Prostate gland (tissue), 2 donors: ENCODE measurements around the gene SEMA3E. TPM values are rescaled to one million over a fixed set of nuclear protein-coding genes. Genes with fewer than 3 reads are reported as not detected.

Experiments
- DNase-seq: peaks from one replicate; pipeline ENCODE4 v3.0.0-alpha.2; 2019; ENCODE audit warnings: low spot score
- H3K27ac ChIP-seq, 2 donors: fragments of 200-600 bp; sonication (generic); 2 replicates each; pipeline ENCODE4 v1.5.1; 2017 to 2019
- H3K27me3 ChIP-seq: fragments of 200-600 bp; sonication (generic); replicated peaks from 2 replicates; pipeline ENCODE4 v1.5.1; 2019; ENCODE audit not compliant: insufficient read depth
- H3K36me3 ChIP-seq, 2 donors: fragments of 200-600 bp; sonication (generic); 1 replicate in 1 of 2; 2 replicates in 1 of 2; pipeline versions ENCODE4 v1.5.1 to v1.8.1; 2017 to 2019
- H3K4me1 ChIP-seq: fragments of 200-600 bp; sonication (generic); replicated peaks from 2 replicates; pipeline ENCODE4 v1.5.1; 2019
- H3K4me3 ChIP-seq, 2 donors: fragments of 200-600 bp; sonication (generic); 2 replicates each; pipeline ENCODE4 v1.5.1; 2017 to 2019
- H3K9me3 ChIP-seq: fragments of 200-600 bp; sonication (generic); 2 replicates; pipeline ENCODE4 v1.5.1; 2017
- POLR2A ChIP-seq: fragments of 450-650 bp; IDR thresholded peaks from one replicate; pipeline ENCODE4 v1.6.1; 2016; ENCODE audit warnings: antibody characterized with exemption, mild to moderate bottlenecking
- POLR2AphosphoS5 ChIP-seq: sonication (generic); formaldehyde crosslinking; IDR thresholded peaks from one replicate; pipeline ENCODE4 v1.6.1; 2017; ENCODE audit warnings: antibody characterized with exemption
- WGBS: methylation state at CpG from one replicate; pipeline ENCODE4 v1.1.5; 2018; 5-methylcytosine and 5-hydroxymethylcytosine counted together
- intact Hi-C: fragments of 100-400 bp; cut with DNase I; formaldehyde crosslinking; loops from one replicate; pipeline ENCODE4 v1.14.2; 2022
- total RNA-seq, 2 donors: library from RNA; depleted of rRNA; stranded (reverse); fragments of >200 nt; gene quantifications; one replicate each; pipeline ENCODE4 v1.1.0, GENCODE V29; 2016
- TF ChIP-seq, protein P1 (sequence below), 4 experiments: fragments of 200-600 bp in 2 of 4; fragments of 450-650 bp in 2 of 4; sonication (generic) in 2 of 4; IDR thresholded peaks; 1 replicate in 3 of 4; 2 replicates in 1 of 4; pipeline ENCODE4 v1.5.1; 2016 to 2019; ENCODE audit warnings: antibody characterized with exemption in 4 of 4, mild to moderate bottlenecking in 2 of 4, moderate library complexity in 2 of 4

SEMA3E gene
- total RNA-seq, 2 donors from 2014 or later, result 2.6 to 4.8 TPM

DNA sequence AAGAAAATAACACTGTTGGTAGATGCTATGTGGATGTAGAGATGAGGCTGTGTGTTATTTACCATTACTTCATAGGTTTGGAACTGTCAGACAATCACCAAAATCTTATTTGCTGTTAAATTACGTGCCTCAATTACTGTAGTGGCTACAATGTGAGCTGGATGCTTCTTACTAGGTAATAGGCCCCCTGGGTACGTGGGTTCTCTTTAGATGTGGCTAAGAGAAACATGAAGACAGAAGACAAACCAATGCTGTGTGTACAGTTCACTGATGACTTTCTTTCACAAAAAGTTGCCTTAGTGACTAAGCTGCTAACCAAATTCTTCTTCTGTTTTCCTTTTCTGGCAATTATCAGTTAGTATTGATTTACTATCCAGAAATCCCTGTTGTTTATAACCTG, 144.6 kb downstream of the SEMA3E start:
- Histone ChIP-seq H3K27me3 (no peaks in the 10 kb centered on the region), H3K4me1 (no peaks in the 10 kb centered on the region), H3K4me3 (no peak overlapping the region), H3K9me3 (no peaks in the 10 kb centered on the region), H3K27ac (no peak overlapping the region), H3K36me3 (no peaks in the 10 kb centered on the region)
- TF ChIP-seq, protein P1, sequence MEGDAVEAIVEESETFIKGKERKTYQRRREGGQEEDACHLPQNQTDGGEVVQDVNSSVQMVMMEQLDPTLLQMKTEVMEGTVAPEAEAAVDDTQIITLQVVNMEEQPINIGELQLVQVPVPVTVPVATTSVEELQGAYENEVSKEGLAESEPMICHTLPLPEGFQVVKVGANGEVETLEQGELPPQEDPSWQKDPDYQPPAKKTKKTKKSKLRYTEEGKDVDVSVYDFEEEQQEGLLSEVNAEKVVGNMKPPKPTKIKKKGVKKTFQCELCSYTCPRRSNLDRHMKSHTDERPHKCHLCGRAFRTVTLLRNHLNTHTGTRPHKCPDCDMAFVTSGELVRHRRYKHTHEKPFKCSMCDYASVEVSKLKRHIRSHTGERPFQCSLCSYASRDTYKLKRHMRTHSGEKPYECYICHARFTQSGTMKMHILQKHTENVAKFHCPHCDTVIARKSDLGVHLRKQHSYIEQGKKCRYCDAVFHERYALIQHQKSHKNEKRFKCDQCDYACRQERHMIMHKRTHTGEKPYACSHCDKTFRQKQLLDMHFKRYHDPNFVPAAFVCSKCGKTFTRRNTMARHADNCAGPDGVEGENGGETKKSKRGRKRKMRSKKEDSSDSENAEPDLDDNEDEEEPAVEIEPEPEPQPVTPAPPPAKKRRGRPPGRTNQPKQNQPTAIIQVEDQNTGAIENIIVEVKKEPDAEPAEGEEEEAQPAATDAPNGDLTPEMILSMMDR (IDR thresholded peaks at IDR 0.05), result no peak
- TF ChIP-seq POLR2AphosphoS5 (no peak), POLR2A (no peak)
- intact Hi-C loops, result no loop called here
- 78% methylated on average over 2 of the region's 2 CpGs for WGBS
- DNase-seq, result no peak

DNA sequence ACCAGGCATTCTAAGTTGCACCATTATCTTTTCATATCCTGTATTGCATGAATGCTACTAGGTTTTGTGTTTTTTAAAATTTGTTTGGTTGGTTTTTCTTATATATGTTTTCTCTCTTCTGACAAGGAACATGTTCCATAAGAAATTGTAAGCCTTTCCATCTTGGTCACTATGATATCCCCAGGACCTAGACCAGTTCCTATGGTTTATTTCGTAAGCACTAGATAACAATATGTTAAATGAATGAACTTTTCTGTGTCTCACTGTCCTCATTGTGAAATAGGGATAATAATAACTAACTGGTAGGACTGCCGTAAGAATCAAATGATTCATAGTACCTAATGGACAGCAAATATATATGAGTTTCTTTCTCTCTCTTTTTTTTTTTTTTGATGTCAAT, 146.3 kb downstream of the SEMA3E start:
- no peak for DNase-seq
- WGBS, result 97% methylated on average over 2 of the region's 2 CpGs
- TF ChIP-seq POLR2A (no peak), POLR2AphosphoS5 (no peak)
- TF ChIP-seq, protein P1 (IDR thresholded peaks at IDR 0.05), result no peak
- no peaks in the 10 kb centered on the region for H3K36me3 ChIP-seq
- intact Hi-C loops, result no loop called here
- H3K4me3 ChIP-seq, result no peak overlapping the region
- H3K4me1 ChIP-seq, result no peaks in the 10 kb centered on the region
- no peaks in the 10 kb centered on the region for H3K9me3 ChIP-seq
- H3K27ac ChIP-seq, result no peak overlapping the region
- no peaks in the 10 kb centered on the region for H3K27me3 ChIP-seq

DNA sequence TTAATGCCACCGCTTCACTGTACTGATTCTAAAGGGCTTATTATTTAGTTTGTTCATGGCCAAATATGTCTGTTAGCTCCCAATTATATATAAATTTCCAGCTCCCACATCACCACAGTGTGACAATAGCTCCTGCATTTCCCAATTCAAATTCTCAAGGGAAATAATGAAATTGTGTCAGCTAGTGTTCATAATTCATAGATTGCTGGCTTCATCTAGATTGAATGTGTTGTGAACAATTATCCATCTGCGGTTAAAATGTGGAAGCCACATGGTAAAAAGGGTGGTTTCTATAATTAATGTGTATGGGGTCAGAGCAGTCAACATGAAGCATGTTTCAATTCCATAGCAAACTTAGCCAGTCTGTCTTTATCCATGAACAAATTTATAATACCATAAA, 154.3 kb downstream of the SEMA3E start:
- Histone ChIP-seq H3K27ac (no peak overlapping the region), H3K9me3 (no peaks in the 10 kb centered on the region), H3K4me1 (no peaks in the 10 kb centered on the region), H3K36me3 (no peaks in the 10 kb centered on the region), H3K27me3 (no peaks in the 10 kb centered on the region), H3K4me3 (no peak overlapping the region)
- 95% methylated on average over 2 of the region's 2 CpGs for WGBS
- TF ChIP-seq POLR2AphosphoS5, result no peak
- TF ChIP-seq POLR2A, result no peak
- TF ChIP-seq, protein P1 (IDR thresholded peaks at IDR 0.05), result no peak
- no peak for DNase-seq
- intact Hi-C loops, result no loop called here

DNA sequence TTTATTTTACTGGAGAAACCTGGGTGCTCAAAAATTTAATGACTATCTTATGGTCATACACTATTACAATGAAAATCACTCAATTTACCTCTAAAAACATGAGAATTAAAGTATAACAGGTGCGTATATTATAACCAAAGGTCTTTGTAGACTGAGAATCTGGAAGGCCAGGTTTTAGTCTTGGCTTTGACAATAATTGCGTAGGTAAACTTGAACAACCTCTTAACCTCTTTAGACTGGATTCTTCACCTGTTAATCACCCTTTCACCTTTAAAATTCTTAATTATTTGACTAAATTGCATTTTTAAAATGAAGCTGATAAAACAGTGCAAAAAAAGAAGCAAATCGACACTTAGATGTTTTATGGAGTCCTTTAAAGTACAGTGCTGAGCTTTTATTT, 156.1 kb downstream of the SEMA3E start:
- no peak for DNase-seq
- H3K9me3 ChIP-seq, result no peaks in the 10 kb centered on the region
- H3K4me1 ChIP-seq, result no peaks in the 10 kb centered on the region
- no peaks in the 10 kb centered on the region for H3K36me3 ChIP-seq
- H3K27me3 ChIP-seq, result no peaks in the 10 kb centered on the region
- H3K27ac ChIP-seq, result no peak overlapping the region
- no peak overlapping the region for H3K4me3 ChIP-seq
- 49% methylated on average over 3 of the region's 3 CpGs for WGBS
- intact Hi-C loops, result no loop called here
- TF ChIP-seq, protein P1 (IDR thresholded peaks at IDR 0.05), result no peak
- TF ChIP-seq POLR2AphosphoS5 (no peak), POLR2A (no peak)

DNA sequence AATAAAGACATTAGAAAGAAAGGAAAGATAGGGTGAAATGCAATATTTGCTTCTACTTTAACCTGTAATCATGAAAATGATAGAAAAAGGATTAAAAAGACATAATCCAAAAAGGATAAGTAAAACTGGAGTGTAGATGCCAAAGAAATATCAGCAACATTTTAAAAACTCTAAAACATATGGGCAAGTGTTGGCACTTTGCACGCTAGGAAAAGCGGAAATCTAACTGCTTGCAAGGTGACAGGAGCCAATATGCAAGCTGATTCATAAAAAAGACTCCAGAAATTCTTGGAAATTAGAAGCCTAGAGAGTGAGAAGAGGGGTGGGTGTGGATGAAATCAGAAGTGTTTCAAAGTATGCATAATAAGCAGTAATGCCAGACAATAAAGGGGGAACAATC, 161.1 kb downstream of the SEMA3E start:
- intact Hi-C loops, result no loop called here
- Histone ChIP-seq H3K36me3 (no peaks in the 10 kb centered on the region), H3K9me3 (no peaks in the 10 kb centered on the region), H3K27me3 (no peaks in the 10 kb centered on the region), H3K4me1 (no peaks in the 10 kb centered on the region), H3K27ac (no peak overlapping the region), H3K4me3 (no peak overlapping the region)
- WGBS, result 93% methylated on average over 2 of the region's 2 CpGs
- no peak for DNase-seq
- no peak for TF ChIP-seq POLR2A
- TF ChIP-seq POLR2AphosphoS5, result no peak
- TF ChIP-seq, protein P1 (IDR thresholded peaks at IDR 0.05), result no peak
